Measurements from ENCODE around the gene ZC3H12D. TPM values are rescaled to one million over a fixed set of nuclear protein-coding genes. Genes with fewer than 3 reads are reported as not detected.

ZC3H12D gene
- total and polyA plus RNA-seq, 9 of the 15 experiments (the other 6 are each of a cell fraction or from before 2014, with no cell fraction given) = 0.04 to 0.27 (median 0.05) TPM; not detected in 3

GRCh38 chr6:149425224-149425623 lies 59.6 kb downstream of the ZC3H12D start (continued):
- TF ChIP-seq MAZ (CRISPR knock-in tag; conservative IDR thresholded peaks at IDR 0.05 in 1 of 2, IDR thresholded peaks at IDR 0.05 in 1 of 2) (no peak), TRIM28 (IDR thresholded peaks at IDR 0.05) (no peak), PPARD (CRISPR knock-in tag; IDR thresholded peaks at IDR 0.05) (no peak), ZNF184 (CRISPR knock-in tag; IDR thresholded peaks at IDR 0.05) (no peak), ILK (tag; IDR thresholded peaks at IDR 0.05; ENCODE audit: borderline replicate concordance, low read depth) (no peak), MCM5 (IDR thresholded peaks at IDR 0.05; ENCODE audit: low read depth) (no peak), SAFB (IDR thresholded peaks at IDR 0.05; ENCODE audit: borderline replicate concordance, low read depth, low read length) (no peak), ILF3 (IDR thresholded peaks at IDR 0.05; ENCODE audit: borderline replicate concordance) (no peak), THAP12 (CRISPR knock-in tag; IDR thresholded peaks at IDR 0.05) (no peak), MXD1 (CRISPR knock-in tag; IDR thresholded peaks at IDR 0.05; ENCODE audit: borderline replicate concordance, poor library complexity, severe bottlenecking) (no peak), CHCHD3 (CRISPR knock-in tag; IDR thresholded peaks at IDR 0.05) (no peak), SMAD4 (CRISPR knock-in tag; conservative IDR thresholded peaks at IDR 0.05) (no peak)

Measured in K562 (cell line).